Central memory CD8-positive, alpha-beta T cell (primary cell): Measurements from ENCODE around the gene PLA2G2D.

Experiments
- ATAC-seq: fragments of 150-1000 bp; cut with Tn5 transposase; replicated peaks from 2 replicates; pipeline ENCODE4 v1.10.0; 2022; ENCODE audit warnings: mild to moderate bottlenecking, moderate FRiP score, moderate number of reproducible peaks; ENCODE audit not compliant: poor library complexity, severe bottlenecking; ENCODE audit errors: extremely low read depth
- DNase-seq, 2 donors: peaks; one replicate each; pipeline ENCODE4 v3.0.0; 2021; ENCODE audit warnings: low spot score in 2 of 2
- H3K27ac Mint-ChIP-seq: one replicate; pipeline ENCODE4 v1.8.0; 2022; ENCODE audit warnings: low read depth, mild to moderate bottlenecking, moderate library complexity, mixed read lengths
- H3K27me3 Mint-ChIP-seq: one replicate; pipeline ENCODE4 v1.8.0; 2022; ENCODE audit warnings: mixed read lengths
- H3K36me3 Mint-ChIP-seq: one replicate; pipeline ENCODE4 v1.8.0; 2022; ENCODE audit warnings: mild to moderate bottlenecking, moderate library complexity, mixed read lengths; ENCODE audit not compliant: insufficient read depth
- H3K4me1 Mint-ChIP-seq: one replicate; pipeline ENCODE4 v1.8.0; 2022; ENCODE audit warnings: mixed read lengths
- H3K4me3 Mint-ChIP-seq: one replicate; pipeline ENCODE4 v1.8.0; 2022; ENCODE audit warnings: mild to moderate bottlenecking, moderate library complexity, mixed read lengths
- H3K9me3 Mint-ChIP-seq: one replicate; pipeline ENCODE4 v1.8.0; 2022; ENCODE audit warnings: mixed read lengths

Gene PLA2G2D

GRCh38 chr1:20120796-20121195 is 1.5 kb upstream of the PLA2G2D start:
- Mint-ChIP-seq H3K4me1 (no peaks in the 10 kb centered on the region), H3K27me3 (peaks cover 68% of the 10 kb centered on the region)

DNA sequence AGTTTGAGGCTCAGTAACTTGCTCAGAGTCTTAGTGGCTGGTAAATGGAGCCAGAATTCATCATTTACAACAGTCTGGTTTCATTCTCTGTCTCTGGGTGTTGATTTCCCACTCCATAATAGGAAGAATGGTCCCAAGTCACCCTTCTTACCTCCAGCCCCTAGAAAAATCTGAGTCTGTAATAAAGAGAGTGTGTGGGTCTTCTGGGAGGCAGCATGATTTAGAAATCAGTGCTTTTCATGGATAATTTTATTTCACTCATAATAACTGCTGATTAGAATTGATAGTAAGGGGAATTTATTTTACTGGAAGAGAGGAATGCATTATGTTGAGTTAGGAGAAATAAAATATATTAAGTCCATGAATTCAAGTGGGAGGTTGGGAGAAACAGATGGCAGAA is 2.1 kb downstream of the PLA2G2D start:
- Mint-ChIP-seq H3K9me3 (no peaks in the 10 kb centered on the region), H3K27ac (no peak overlapping the region), H3K36me3 (peaks cover 3% of the 10 kb centered on the region), H3K4me1 (no peaks in the 10 kb centered on the region), H3K27me3 (peaks cover 83% of the 10 kb centered on the region), H3K4me3 (no peak overlapping the region)
- DNase-seq (no peak), ATAC-seq (no peak)

More at GRCh38 chr1:20120796-20121195, 1.5 kb upstream of the PLA2G2D start:
- no peaks in the 10 kb centered on the region for H3K9me3 Mint-ChIP-seq
- ATAC-seq (no peak), DNase-seq (no peak)
- no peak overlapping the region for H3K27ac Mint-ChIP-seq
- no peak overlapping the region for H3K4me3 Mint-ChIP-seq
- peaks cover 2% of the 10 kb centered on the region for H3K36me3 Mint-ChIP-seq

DNA sequence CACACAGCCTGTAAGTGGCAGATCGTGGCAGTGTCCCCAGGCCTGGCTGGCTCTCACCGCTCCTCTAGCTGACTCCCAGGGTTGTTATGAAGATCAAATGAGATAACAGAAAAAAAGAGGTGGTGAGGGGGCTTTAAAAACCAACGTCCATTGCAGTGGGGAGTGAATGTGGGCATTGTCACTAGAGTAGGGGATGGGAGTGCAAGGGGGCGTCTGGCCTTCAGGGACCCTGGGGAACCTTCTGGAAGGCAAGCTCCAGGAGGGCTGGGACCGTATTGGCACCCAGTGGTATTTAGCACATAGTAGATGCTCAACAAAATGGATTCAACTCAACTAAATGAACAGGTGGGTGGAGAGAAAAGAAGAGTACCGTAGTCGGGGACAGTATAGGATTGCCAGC is 3.4 kb downstream of the PLA2G2D start:
- no peak overlapping the region for H3K4me3 Mint-ChIP-seq
- no peaks in the 10 kb centered on the region for H3K4me1 Mint-ChIP-seq
- no peak for ATAC-seq
- H3K36me3 Mint-ChIP-seq: peaks cover 3% of the 10 kb centered on the region
- DNase-seq: no peak
- H3K27ac Mint-ChIP-seq: no peak overlapping the region
- H3K9me3 Mint-ChIP-seq: no peaks in the 10 kb centered on the region
- H3K27me3 Mint-ChIP-seq: peaks cover 74% of the 10 kb centered on the region

- peaks cover 3% of the 10 kb centered on the region for H3K36me3 Mint-ChIP-seq
- no peaks in the 10 kb centered on the region for H3K9me3 Mint-ChIP-seq
- DNase-seq: no peak
- H3K4me1 Mint-ChIP-seq: no peaks in the 10 kb centered on the region
- H3K4me3 Mint-ChIP-seq: no peak overlapping the region
- peaks cover 75% of the 10 kb centered on the region for H3K27me3 Mint-ChIP-seq
- H3K27ac Mint-ChIP-seq: no peak overlapping the region
- ATAC-seq: no peak
Observed at GRCh38 chr1:20115479-20115878, 3.9 kb downstream of the PLA2G2D start.

- no peak for ATAC-seq
- Mint-ChIP-seq H3K27ac (no peak overlapping the region), H3K27me3 (peaks cover 73% of the 10 kb centered on the region), H3K9me3 (no peaks in the 10 kb centered on the region), H3K4me3 (no peak overlapping the region), H3K4me1 (no peaks in the 10 kb centered on the region), H3K36me3 (peaks cover 3% of the 10 kb centered on the region)
- no peak for DNase-seq
Observed at GRCh38 chr1:20114021-20114648, 5.2 kb downstream of the PLA2G2D start.

DNA sequence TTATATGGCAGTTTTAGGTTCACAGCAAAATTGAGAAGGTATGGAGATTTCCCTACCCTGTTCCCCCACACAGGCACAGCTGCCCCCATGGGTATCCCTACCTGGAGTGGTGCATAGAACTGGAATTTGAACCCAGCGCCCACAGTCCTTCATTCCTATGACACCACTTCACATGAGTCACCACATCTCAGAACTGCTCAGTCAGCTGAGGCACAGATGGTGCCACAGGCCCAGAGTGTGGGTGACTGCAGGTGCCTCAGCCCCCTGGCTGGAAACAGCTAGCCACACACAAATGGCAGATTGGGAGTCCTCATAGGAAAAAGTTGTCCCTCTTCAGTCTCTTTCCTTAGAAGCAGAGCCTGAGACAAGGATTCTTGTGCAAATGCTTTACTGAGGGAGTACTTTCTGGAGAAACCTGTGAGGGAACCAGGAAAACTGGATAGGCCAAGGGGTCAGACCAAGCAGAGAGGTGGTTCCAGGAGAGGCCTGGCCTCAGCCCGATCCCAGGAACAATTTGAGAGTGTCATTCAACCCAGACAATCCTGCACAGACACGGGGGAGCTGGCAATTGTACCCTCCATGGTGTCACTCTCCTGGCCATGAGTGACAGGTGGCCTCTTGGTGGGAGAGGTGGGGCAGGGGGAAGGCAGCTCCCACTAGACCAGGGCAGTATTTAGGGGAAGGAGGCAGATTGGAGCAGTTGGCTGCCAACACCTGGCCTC is 6.9 kb downstream of the PLA2G2D start:
- Mint-ChIP-seq H3K27me3 (peaks cover 78% of the 10 kb centered on the region), H3K27ac (no peak overlapping the region), H3K9me3 (no peaks in the 10 kb centered on the region), H3K4me3 (no peak overlapping the region), H3K36me3 (peaks cover 3% of the 10 kb centered on the region), H3K4me1 (no peaks in the 10 kb centered on the region)
- DNase-seq: no peak
- no peak for ATAC-seq

DNA sequence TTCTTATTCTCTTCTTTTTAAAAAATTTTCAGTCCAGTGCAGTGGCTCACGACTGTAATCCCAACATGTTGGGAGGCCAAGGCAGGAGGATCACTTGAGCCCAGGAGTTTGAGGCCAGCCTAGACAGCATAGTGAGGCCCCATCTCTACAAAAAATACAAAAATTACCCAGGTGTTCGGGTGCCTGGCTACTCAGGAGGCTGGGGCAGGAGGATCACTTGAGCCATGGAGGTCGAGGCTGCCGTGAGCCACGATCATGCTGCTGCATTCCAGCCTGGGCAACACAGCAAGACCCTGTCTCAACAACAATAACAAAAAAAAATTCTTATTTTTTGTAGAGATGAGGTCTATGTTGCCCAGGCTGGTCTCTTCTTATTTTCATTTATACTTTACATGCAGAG is 7.9 kb downstream of the PLA2G2D start:
- no peaks in the 10 kb centered on the region for H3K9me3 Mint-ChIP-seq
- no peak overlapping the region for H3K4me3 Mint-ChIP-seq
- peaks cover 3% of the 10 kb centered on the region for H3K36me3 Mint-ChIP-seq
- no peak for DNase-seq
- no peak overlapping the region for H3K27ac Mint-ChIP-seq
- H3K27me3 Mint-ChIP-seq: peaks cover 70% of the 10 kb centered on the region
- H3K4me1 Mint-ChIP-seq: no peaks in the 10 kb centered on the region
- no peak for ATAC-seq

DNA sequence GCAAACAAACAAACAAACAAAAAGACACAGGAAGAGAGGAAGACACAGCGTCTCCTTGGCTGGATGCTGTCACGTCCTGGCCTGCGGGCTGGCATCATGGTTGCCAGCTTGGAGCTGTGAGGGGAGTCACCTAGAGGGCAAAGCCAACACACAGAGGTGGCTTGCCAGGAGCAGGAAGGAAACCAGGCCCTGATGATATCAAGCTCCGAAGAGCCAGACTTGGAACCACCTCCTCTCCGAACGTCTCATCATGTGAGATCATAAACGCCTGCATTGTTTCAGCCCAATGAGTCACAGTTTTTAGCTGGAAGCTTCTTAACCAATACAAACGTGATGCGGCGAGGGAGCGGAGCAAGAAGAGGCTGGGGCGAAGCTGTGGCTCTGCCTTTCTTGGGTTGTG is 8.7 kb downstream of the PLA2G2D start:
- Mint-ChIP-seq H3K4me3 (no peak overlapping the region), H3K27me3 (peaks cover 62% of the 10 kb centered on the region), H3K27ac (no peak overlapping the region), H3K9me3 (no peaks in the 10 kb centered on the region), H3K4me1 (no peaks in the 10 kb centered on the region), H3K36me3 (peaks cover 3% of the 10 kb centered on the region)
- ATAC-seq: no peak
- no peak for DNase-seq

DNA sequence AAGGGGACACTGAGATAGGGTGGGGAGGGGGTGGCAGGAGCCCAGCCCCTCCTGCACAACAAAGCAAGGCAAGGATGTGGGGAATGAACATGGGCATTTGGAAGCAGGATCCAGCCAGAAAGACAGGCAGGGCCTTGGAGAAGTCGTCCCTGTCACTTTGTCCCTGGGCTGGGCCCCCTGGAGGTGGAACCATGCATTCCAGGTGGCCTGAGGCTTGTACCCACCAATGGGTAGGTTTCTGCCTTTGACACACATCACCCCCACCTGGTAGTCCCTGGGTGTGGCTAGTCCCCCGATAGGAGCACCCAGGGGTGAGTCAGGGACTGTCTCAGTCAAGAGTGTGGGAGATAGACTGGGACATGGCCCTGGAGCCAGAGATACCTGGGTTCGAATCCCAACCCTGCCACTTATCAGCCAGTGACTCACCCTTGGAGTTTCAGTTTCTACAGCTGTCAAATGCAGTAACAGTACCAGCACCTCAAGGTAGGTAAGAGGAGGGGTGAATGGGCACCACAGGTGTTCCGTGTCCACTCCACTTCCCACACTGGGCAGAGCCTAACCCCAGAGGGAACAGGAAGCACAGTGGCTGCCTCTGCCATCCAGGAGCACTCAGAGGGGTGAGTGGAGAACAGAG is 10.0 kb downstream of the PLA2G2D start:
- no peak for DNase-seq
- H3K27ac Mint-ChIP-seq: no peak overlapping the region
- no peaks in the 10 kb centered on the region for H3K4me1 Mint-ChIP-seq
- H3K4me3 Mint-ChIP-seq: no peak overlapping the region
- peaks cover 49% of the 10 kb centered on the region for H3K27me3 Mint-ChIP-seq
- H3K9me3 Mint-ChIP-seq: no peaks in the 10 kb centered on the region
- ATAC-seq: no peak
- peaks cover 1% of the 10 kb centered on the region for H3K36me3 Mint-ChIP-seq

DNA sequence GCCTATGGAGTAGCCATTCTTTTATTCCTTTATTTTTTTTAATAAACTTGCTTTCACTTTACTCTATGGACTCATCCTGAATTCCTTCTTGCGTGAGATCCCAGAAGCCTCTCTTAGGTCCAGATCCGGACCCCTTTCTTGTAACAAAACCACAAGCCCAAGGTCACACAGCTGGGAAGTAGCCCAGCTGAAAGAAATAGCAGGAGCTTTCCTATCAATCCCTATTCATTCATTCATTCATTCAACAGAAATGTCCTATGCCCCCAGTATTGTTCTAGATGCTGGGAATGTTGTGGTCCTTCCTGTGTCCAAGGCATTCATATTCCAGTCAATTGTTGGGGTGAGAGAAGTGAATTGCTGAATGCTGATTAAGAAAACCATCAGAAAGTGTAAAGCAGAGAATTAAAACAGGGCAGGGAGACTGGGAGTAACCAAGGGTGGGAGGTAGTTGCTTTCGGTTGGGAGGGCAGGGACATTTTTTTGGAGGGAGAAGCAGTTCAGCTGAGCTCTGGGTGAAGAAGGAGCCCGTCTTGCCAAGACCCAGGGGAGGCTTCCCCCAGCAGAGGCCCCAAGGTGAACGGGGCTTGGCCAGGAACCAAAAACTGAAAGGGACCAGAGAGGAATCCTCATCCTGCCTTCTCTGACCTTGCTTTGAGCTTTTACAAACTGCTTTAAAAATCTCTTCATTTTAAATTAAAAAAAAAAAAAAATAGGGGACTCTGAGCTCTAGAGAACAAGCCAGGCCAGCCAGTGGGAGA is 10.8 kb downstream of the PLA2G2D start:
- no peak for DNase-seq
- H3K9me3 Mint-ChIP-seq: no peaks in the 10 kb centered on the region
- peaks cover 41% of the 10 kb centered on the region for H3K27me3 Mint-ChIP-seq
- H3K27ac Mint-ChIP-seq: no peak overlapping the region
- H3K36me3 Mint-ChIP-seq: no peaks in the 10 kb centered on the region
- ATAC-seq: no peak
- H3K4me3 Mint-ChIP-seq: no peak overlapping the region
- H3K4me1 Mint-ChIP-seq: no peaks in the 10 kb centered on the region

DNA sequence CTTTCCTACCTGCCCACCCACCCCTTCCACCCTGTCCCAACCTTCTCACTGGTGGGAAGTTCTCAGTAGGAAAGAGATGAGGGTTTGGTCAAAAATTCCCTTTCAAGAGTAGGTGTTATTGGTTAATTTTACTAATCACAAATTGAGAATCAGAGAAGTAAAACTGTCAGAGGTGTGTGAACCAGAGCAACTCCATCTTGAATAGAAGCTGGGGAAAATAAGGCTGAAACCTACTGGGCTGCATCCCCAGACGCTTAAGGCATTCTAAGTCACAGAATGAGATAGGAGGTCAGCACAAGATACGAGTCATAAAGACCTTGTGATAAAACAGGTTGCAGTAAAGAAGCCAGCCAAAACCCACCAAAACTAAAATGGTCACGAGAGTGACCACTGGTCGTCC is 11.5 kb downstream of the PLA2G2D start:
- no peaks in the 10 kb centered on the region for H3K4me1 Mint-ChIP-seq
- peaks cover 33% of the 10 kb centered on the region for H3K27me3 Mint-ChIP-seq
- H3K27ac Mint-ChIP-seq: no peak overlapping the region
- ATAC-seq (no peak), DNase-seq (no peak)
- no peaks in the 10 kb centered on the region for H3K9me3 Mint-ChIP-seq
- H3K36me3 Mint-ChIP-seq: no peaks in the 10 kb centered on the region
- no peak overlapping the region for H3K4me3 Mint-ChIP-seq

GRCh38 chr1:20107351-20107750 is 12.0 kb downstream of the PLA2G2D start:
- Mint-ChIP-seq H3K4me3 (no peak overlapping the region), H3K9me3 (no peaks in the 10 kb centered on the region), H3K27me3 (peaks cover 29% of the 10 kb centered on the region), H3K36me3 (no peaks in the 10 kb centered on the region), H3K27ac (no peak overlapping the region), H3K4me1 (no peaks in the 10 kb centered on the region)
- no peak for ATAC-seq
- DNase-seq: no peak
